Esophagus squamous epithelium (tissue), 4 donors: ENCODE data around the gene DDAH1.

Experiments
- POLR2A ChIP-seq, 4 donors: fragments of 450-650 bp; IDR thresholded peaks; one replicate each; pipeline ENCODE4 v1.6.1; 2017; ENCODE audit warnings: antibody characterized with exemption in 4 of 4, mild to moderate bottlenecking in 4 of 4, moderate library complexity in 3 of 4
- TF ChIP-seq, protein P1 (sequence below), 6 experiments: fragments of 450-650 bp in 4 of 6; fragments of 200-600 bp in 2 of 6; sonication (generic) in 2 of 6; IDR thresholded peaks; one replicate each; pipeline ENCODE4 v1.5.1; 2016 to 2019; ENCODE audit warnings: antibody characterized with exemption in 6 of 6, mild to moderate bottlenecking in 4 of 6, moderate library complexity in 4 of 6

DNA sequence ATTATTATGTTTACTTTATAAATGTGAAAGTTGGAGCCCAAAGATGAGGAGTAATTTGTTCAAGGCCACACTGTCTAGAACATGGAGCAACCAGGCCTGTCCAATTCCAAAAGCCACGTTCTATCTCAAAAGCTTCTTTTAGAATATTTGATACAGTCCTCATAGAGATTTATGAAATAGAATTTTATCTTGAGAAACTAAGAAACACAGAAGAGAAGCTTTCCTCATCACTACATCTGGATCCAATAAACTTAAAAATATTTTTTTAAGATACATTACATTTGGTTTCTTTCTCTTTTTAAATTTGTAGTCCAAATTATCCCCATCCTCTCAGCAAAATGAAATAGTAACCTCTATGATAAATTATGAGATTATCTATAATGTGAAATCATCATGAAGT lies 58.9 kb downstream of the DDAH1 start:
- TF ChIP-seq POLR2A (IDR thresholded peaks at IDR 0.05) = no peak
- TF ChIP-seq, protein P1, sequence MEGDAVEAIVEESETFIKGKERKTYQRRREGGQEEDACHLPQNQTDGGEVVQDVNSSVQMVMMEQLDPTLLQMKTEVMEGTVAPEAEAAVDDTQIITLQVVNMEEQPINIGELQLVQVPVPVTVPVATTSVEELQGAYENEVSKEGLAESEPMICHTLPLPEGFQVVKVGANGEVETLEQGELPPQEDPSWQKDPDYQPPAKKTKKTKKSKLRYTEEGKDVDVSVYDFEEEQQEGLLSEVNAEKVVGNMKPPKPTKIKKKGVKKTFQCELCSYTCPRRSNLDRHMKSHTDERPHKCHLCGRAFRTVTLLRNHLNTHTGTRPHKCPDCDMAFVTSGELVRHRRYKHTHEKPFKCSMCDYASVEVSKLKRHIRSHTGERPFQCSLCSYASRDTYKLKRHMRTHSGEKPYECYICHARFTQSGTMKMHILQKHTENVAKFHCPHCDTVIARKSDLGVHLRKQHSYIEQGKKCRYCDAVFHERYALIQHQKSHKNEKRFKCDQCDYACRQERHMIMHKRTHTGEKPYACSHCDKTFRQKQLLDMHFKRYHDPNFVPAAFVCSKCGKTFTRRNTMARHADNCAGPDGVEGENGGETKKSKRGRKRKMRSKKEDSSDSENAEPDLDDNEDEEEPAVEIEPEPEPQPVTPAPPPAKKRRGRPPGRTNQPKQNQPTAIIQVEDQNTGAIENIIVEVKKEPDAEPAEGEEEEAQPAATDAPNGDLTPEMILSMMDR (IDR thresholded peaks at IDR 0.05) = no peak
